NCI-H146 treated with DMSO at 0.1 percent for 48 hours (cell line): Measurements from ENCODE around the gene CSNK1D.

ENCODE experiments used
- DNase-seq: peaks from one replicate; lab custom pipeline; 2025; ENCODE audit not compliant: unreplicated experiment; lab: John Stamatoyannopoulos, UW

Gene CSNK1D

DNA sequence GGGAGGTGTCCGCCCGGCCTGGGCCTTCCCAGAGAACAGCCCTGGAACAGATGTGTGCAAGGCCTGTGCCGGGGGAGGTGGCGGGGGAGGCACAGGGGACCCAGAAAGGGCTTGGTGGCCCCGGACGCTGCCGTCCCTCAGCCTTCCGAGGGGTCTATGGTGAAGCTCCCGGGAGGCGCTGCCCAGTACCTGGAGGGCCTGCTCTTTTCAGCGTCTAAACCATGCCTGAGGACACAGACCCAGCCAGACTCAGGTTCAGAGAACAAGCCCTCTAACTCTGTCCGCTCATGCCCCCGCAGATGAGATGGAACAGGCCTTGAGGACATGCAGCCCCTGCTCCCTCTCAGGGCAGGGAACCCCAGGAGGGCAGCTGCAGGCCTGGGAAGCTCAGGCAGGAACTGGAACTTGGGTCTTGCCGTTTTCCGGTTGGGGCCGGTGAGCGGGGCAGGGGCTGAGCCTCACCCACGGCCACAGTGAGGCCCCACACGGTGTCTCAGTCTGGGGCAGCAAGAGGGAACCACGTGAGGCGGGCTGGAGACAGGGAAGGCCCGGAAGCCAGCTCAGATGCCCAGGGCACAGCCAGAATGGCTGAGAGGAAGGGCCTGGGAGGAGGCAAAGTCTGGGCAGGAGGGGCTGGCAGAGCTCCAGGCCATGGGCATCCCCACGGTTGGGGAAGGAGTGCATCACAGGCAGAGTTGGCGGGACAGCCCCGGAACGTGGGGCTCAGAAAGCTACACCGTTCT, 32.1 kb downstream of the CSNK1D start:
- no peak for DNase-seq

GRCh38 chr17:82240506-82241182, 32.9 kb downstream of the CSNK1D start:
- DNase-seq = no peak

DNA sequence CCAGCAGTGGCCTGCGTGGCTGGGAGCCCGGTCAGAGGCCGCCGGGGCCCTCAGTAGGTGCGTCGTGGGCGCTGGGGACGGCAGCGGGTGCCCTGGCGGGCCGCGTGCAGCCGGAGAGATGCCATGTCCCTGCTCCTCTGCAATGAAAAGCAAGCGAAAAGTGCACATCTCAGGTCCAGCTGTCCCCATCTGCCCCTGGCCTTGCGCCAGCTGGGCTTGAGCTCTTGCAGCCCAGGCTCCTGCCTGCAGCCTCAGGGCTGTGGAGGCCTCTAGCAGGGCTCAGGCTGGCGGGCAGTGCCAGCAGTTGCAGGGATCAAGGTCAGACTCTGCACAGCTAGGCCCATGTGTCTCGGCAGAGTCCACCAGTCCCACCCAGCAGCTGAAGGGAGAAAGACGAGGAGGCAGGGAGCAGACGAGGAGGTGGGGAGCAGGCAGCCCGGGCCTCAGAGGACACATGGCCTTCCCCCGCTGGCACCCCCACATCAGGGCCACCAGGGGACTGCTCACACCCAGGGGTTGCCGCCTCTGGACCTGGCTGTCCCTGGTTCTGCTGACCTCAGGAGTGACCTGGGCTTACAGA, 33.5 kb downstream of the CSNK1D start:
- no peak for DNase-seq

GRCh38 chr17:82239401-82239925, 34.0 kb downstream of the CSNK1D start:
- DNase-seq = no peak

GRCh38 chr17:82238472-82239201, 34.9 kb downstream of the CSNK1D start:
- no peak for DNase-seq

- no peak for DNase-seq
These were observed 35.6 kb downstream of the CSNK1D start for GRCh38 chr17:82237746-82238471.

- no peak for DNase-seq
These were observed 36.3 kb downstream of the CSNK1D start for GRCh38 chr17:82237083-82237745.

DNA sequence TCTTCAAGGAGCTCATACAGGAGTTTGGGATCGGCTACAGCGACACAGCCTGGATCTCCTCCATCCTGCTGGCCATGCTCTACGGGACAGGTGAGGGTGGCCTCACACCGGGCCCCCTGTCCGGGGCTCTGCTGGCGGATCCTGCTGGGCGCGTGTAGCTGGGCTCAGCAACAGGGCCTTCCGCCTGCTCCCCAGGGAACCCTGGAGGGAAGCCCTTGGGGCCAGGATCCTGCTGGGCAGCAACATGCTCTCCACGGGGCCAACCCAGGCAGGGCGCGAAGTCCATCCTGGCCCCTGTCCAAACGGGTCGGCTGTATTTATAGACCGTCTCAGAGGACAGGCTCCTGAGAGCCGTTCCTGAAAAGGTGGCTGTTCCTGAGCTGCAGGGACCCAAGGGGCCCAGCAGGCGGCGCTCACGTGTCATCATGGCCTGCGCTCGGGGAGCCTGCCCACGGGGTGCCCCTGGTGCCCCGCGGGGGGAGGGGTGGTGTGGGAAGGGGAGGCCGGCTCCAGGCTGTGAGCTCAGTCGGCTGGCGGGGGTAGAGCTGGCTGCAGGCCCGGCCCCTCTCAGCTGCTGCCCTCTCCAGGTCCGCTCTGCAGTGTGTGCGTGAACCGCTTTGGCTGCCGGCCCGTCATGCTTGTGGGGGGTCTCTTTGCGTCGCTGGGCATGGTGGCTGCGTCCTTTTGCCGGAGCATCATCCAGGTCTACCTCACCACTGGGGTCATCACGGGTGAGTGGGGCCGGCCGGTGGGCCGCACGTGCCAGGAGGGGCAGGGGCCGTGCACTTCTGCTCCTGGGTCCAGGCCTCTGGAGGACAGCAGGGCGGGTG, 37.1 kb downstream of the CSNK1D start:
- peak; percentile 30 for DNase-seq

GRCh38 chr17:82235775-82236141, 37.7 kb downstream of the CSNK1D start:
- DNase-seq = no peak

DNA sequence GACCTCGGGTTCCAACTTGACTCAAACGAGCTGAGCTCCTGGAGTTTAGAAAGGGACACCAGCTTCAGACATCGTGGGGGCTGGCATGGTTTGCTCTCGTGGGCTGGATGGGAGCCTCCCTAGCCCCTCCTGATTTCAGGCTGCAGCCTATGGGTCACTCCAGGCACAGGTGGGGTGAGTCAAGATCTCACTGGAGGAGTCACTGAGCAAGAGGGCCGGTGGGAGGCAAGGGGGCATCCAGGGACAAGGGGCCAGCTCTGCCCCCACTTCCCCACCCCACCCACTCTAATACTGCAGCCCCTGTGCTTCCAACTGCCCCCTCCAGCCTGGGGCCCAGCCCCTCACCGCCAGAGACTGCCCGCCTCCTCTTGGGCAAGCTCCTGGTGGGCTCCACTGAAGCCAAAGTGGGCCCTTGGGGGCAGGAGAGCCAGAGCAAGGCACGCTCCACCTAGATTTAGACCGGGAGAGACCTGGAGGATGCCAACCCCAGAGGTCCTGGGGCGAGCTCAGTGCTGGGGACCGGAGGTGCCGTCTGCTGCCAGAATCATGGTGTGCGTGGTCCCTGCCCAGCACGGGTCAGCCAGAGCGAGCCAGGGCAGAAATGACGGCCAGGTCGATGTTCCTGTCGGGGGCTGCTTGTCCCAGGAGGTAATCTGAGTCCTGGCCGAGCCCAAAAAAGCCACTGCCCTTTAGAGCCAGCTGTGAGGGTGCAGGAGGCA, 38.3 kb downstream of the CSNK1D start:
- DNase-seq = no peak

DNA sequence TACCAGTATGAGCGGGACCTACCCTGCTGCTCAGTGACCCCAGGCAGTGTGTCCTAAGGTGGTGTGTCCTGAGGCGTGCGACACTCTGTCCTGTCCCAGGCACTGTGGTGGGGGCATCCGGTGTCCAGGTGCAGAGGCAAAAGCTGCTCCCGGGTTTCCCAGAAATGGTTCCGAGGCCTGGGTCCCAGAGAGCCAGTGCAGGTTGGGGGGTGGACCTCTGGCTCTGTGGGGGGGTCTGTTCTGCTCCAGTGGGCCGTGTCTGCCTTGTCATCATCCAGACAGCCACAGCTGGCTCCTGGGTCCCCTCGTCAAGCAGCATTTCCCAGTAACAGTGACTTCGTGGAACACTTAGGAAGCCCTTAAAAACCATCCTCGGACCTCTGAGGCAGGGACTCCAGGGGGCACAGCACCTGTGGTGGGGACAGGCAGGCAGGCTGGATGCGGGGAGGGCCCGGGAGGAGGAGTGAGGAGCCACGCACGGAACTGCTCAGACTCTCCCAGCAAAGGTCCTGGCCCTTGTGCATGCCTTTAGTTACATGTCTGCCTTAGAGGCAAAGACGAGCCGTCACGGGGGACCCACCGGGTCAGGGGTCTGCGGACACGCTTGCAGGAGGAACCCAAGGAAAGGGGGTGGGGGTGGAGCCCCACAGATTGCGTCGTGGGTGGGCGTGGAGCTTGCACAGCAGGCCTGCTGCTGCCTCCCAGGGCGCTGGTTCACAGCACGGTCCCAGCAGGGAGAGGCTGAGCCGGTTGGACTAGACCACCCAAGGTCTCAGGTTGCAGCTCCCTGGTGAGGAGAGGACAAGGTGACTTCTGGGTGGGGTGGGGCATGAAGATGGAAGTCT, 39.1 kb downstream of the CSNK1D start:
- DNase-seq = no peak

DNA sequence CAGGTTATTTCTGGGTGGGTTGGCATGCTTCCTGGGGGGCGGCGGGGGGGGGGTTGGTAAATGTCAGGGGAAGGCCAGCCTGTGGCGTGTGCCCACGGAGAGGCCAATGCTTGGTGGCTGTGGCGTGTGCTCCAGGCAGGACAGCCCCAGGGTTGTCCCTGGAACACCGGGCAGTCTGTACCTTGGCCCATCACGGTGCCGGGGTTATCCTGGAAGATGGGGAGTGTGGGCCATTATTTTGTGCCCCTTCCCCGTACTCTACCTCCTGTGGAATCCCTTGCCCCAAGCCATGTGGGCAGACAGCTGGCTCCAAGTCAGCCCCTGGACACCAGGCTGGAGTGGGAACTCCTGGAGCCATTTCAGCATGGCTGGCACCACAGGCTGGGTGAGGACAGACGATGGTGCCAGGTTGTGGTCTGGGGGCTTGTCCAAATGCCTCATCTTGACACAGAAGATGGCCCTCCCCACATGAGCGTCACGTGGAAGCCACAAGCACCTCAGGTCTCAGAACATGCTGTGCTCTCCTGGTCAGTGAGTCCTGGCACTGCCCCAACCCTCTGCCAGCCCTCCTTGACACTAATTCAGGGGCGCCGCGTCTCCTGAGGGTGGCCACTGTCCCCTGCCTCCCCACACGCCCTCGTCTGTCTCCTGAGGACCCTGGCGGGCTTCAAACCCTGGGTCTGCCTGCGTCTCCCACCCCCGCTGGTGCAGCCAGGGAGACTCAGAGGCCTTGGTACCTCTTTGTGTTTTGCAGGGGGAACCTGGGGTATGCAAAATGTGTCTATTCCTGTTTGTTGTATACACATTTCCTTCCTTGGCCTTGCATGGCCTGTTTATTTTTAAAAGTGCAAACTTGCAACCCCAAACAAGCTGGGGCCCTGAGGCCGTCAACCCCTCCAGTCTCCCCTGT, 40.4 kb downstream of the CSNK1D start:
- DNase-seq = no peak

DNA sequence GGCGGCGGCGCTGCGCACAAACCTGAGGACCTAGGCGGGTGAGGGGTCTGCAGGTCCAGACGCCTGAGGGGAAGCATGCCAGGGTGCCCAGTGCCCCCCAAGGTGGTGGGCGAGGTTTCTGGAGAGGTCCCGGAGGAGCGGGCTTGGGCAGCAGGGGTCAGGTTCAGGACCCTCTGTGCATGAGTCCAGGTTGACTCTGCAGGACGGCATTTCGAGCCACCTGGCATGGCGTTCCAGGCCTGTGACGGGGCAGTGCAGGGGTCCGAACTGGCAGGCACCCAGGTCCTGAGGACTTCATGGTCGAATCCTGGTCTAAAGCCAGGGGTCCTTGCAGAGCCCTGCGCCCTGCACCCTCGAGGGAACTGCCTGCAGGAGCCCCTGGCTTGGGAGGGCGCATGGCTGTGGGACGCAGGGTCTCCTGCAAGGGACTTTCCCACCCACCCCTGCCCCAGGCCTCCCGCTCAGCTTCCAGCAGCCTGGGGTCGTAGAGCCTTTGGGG, 41.1 kb downstream of the CSNK1D start:
- no peak for DNase-seq

DNA sequence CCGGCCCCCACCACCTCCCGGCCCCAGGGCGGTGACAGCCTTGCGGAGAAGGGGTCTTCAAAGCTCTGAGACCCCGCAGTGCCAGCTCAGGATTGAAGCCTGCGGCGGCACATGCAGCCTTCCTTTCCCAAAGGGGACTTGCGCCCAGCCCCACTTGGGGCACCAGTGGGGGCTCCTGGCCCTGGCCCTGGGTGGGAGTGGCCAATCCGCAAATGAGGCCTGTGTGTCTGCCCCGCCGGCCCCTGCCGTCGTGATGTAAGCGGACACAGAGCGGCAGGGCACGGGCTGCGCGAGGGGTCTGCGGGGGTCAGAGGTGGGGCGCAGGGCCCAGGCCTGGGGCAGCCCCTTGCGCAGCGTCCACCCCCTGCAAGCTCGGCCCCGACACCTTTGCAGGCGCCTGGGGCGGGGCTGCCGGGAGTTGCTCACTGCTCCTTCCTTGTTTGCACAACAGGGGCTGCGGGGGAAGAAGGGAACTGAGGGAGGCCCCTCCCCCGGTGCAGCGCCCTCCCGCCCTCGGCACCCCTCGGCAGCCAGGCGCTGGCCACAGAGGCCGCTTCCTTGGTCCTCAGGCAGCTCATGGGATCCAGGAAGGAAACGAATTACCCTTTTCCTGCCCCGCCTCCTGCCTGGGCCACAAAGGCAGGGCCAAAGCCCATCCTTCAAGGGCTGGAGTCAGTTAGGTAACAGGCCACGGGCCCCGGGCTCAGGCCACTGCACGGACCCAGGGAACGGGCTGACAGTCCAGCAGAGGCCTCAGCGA, 41.8 kb downstream of the CSNK1D start:
- no peak for DNase-seq

GRCh38 chr17:82231312-82231561, 42.3 kb downstream of the CSNK1D start:
- no peak for DNase-seq

GRCh38 chr17:82230609-82231311, 42.7 kb downstream of the CSNK1D start:
- DNase-seq = no peak
